ENCODE results near the gene CHKB. TPM values are rescaled to one million over a fixed set of nuclear protein-coding genes. Genes with fewer than 3 reads are reported as not detected.
"Not testable (repeated sequence)": the region's sequence is repeated elsewhere in the genome, so short reads cannot be mapped to it uniquely, and the experiment has no call there.

Gene CHKB
- total and polyA plus RNA-seq, 8 donors, result 20.4 to 283 (median 31.7) TPM

DNA sequence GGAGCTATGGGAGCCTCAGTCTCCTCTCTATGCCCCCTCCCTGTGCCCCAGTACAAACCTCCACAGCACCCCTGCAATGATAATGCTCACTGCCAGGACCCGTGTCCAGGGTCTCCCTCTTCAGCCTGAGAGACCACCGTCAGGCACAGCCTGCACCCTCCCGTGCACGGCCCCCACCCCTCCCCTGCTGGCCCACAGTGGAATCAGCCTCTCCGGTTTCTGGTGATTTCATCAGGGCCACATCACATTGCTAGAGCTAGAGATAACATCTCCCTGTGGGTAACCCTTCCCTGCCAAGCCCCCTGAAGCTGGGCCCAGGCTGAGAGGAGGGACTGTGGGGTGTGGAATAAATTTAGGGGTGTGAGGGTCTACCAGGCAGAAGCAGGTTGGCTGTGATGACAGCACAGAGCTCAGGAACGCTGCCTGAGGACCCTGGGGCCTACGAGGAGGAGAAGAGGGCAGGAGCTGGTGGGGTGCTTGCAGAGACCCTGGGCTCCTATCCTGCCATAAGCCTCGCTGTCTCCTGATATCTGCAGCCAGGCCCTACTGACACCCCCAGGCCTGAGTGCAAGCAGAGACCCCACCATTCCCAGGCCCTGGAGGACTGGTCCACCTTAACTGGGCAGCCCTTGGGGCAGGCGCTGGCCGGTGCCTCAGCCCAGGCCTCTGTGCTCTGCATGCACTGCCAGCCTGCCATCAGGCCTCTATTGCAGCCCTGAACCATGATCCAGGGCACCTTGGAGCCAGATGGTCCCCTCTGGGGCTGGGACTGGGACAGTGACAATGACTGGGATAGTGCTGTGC, 36.9 kb downstream of the CHKB start, which contains the start of gene KLHDC7B:
Gene KLHDC7B, plus strand, starts transcription at position 378 of the 804 bp plus-strand sequence. Its CDS starts 345 bp downstream, at position 723.
- H3K27ac ChIP-seq, result peak within 1 kb of the TSS in 2 of 4 donors; percentile 75 to 92
- H3K4me3 ChIP-seq, result no peak within 1 kb of the TSS
- WGBS, 2 donors, result 71 to 74% methylated on average over 10 of the region's 10 CpGs
- intact Hi-C loops (cut with DNase I), result no loop called here
- H3K36me3 ChIP-seq, result no peaks in the 10 kb centered on the region
- peaks cover 0 to 4% (median 1%) of the 10 kb centered on the region in 4 donors for H3K27me3 ChIP-seq
- ATAC-seq (no peak), FAIRE-seq (no peak), DNase-seq (no peak)
- TF ChIP-seq, protein P1, sequence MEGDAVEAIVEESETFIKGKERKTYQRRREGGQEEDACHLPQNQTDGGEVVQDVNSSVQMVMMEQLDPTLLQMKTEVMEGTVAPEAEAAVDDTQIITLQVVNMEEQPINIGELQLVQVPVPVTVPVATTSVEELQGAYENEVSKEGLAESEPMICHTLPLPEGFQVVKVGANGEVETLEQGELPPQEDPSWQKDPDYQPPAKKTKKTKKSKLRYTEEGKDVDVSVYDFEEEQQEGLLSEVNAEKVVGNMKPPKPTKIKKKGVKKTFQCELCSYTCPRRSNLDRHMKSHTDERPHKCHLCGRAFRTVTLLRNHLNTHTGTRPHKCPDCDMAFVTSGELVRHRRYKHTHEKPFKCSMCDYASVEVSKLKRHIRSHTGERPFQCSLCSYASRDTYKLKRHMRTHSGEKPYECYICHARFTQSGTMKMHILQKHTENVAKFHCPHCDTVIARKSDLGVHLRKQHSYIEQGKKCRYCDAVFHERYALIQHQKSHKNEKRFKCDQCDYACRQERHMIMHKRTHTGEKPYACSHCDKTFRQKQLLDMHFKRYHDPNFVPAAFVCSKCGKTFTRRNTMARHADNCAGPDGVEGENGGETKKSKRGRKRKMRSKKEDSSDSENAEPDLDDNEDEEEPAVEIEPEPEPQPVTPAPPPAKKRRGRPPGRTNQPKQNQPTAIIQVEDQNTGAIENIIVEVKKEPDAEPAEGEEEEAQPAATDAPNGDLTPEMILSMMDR (IDR thresholded peaks at IDR 0.05), result no peak
- H3K4me1 ChIP-seq, result peaks cover 0 to 4% (median 0%) of the 10 kb centered on the region in 3 donors
- H3K9me3 ChIP-seq, result no peaks in the 10 kb centered on the region

DNA sequence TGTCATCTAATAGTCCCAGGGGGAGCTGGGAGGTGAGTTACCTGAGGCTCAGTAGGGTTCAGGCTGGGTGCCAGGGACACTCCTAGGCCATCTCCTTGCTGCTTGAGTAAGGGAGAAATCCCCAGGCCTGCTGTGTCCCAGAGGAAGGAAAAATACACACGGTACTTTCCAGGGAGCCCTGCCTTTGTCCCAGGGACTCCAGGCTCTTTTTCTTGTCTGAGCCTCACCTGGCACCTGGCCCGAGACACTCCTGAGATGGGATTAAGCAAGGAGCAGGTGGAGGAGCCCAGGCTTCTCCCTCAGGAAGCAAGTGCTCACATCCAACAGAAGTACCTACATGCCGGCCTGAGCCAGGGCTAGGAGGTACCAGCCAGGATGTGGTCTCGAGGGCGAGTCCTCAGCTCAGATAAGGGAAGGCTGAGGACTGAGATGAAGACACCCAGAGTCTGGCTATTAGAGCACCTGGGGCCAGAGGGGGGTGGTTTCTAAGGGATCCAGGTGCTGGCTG, 37.8 kb downstream of the CHKB start:
- FAIRE-seq (no peak), DNase-seq (peak in 2 of 6 donors; percentile 36 to 68), ATAC-seq (peak in 3 of 4 donors; percentile 2 to 47 (median 36))
- Histone ChIP-seq H3K4me1 (peaks cover 0 to 7% (median 4%) of the 10 kb centered on the region in 3 donors), H3K9me3 (no peaks in the 10 kb centered on the region), H3K27ac (peak overlapping the region in 2 of 4 donors; percentile 75 to 92), H3K27me3 (peaks cover 0 to 4% (median 1%) of the 10 kb centered on the region in 4 donors), H3K4me3 (no peak overlapping the region), H3K36me3 (no peaks in the 10 kb centered on the region)
- WGBS, 2 donors, result 69 to 73% methylated on average over 5 of the region's 5 CpGs
- intact Hi-C loops (cut with DNase I), result no loop called here
- TF ChIP-seq, protein P1 (IDR thresholded peaks at IDR 0.05), result no peak

DNA sequence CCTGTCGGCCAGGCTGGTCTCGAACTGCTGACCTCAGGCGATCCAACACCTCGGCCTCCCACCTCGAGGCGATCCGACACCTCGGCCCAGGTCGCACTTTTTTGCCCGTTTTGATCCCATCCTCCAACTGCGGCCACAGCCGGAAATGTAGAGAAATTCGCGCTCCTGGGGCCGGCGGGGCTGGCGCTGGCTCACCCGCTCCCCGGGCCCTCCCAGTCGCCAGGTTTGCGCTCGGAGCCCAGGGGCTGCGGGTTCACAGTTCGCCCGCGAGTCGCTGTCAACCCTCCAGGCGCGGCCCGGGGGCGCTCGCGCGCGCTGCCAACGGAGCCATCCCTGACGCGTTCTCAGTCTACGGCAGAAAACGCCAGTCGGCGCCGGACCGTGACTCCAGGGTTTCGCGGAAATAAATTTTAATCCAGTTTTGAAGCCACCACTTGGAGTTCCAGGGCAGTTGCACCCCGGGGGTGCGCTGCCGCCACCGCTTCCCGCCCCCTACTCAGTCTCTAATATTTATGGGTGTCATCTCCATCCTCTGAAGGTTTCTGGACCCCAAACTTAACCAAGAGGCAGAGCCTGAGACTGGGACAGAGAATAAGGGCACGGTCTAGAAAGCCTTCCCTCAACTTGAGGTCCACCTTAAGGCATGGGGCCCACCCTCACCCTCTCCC, 38.4 kb downstream of the CHKB start:
- 5 to 6% methylated on average over 46 to 52 of the region's 52 CpGs for WGBS, 2 donors
- Histone ChIP-seq H3K36me3 (no peaks in the 10 kb centered on the region), H3K4me1 (peaks cover 2 to 10% (median 4%) of the 10 kb centered on the region in 3 donors), H3K27ac (peak overlapping the region in 2 of 4 donors; percentile 75 to 92), H3K9me3 (no peaks in the 10 kb centered on the region), H3K27me3 (peaks cover 0 to 3% (median 1%) of the 10 kb centered on the region in 4 donors), H3K4me3 (peak overlapping the region in 1 of 4 donors; percentile 25)
- FAIRE-seq, result no peak
- DNase-seq, result peak; percentile 66 to 91 (median 72)
- intact Hi-C loops (cut with DNase I), result no loop called here
- ATAC-seq, result peak; percentile 56 to 79 (median 66)
- TF ChIP-seq, protein P1 (IDR thresholded peaks at IDR 0.05), result peak in 3 of 4 donors; percentile 15 to 19 (median 17)

DNA sequence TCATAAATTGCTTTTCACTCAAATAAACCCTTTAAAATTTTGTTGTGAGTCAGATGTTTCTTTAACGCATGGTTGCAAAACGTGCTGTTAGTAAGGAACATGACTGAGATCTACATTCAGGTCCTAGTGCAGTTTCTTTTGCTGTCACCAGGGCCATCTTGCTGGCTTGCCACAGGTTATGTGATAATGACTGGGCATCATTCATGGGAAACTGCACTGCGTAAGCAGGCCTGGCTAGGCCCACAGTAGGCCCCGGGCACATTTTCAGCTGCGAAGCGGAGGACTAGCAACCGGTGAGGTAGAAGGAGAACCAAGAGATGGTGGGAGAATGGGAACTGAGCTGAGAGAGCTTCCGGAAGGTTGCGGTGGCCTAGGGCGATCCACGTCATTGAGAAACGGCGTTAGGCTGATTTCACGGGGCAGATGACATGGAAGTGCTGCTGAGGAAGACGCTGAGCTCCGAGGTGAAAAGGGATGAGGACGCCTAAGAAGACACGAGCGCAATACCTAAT, 40.2 kb downstream of the CHKB start:
- intact Hi-C loops (cut with DNase I), result no loop called here
- peak overlapping the region in 2 of 4 donors; percentile 92 to 98 for H3K27ac ChIP-seq

DNA sequence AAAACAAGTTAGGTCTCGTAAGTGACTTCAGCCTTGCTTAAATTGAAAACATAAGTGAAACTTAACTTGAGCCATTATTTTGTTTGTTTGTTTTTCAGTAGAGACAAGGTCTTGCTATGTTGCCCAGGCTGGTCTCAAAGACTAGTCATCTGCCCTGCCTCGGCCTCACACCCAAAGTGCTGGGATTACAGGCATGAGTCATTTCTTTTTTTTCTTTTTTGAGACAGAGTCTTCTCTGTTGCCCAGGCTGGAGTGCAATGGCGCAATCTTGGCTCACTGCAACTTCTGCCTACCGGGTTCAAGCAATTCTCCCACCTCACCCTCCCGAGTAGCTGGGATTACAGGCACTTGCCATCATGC, 41.0 kb downstream of the CHKB start:
- DNase-seq; H3K4me3 ChIP-seq; H3K9me3 ChIP-seq; H3K27me3 ChIP-seq; FAIRE-seq; intact Hi-C loops (cut with DNase I); H3K36me3 ChIP-seq: not testable (repeated sequence)
- 73 to 89% methylated on average over 5 of the region's 5 CpGs for WGBS, 2 donors
- Histone ChIP-seq H3K4me1 (peaks cover 0 to 19% (median 7%) of the 10 kb centered on the region in 3 donors), H3K27ac (peak overlapping the region in 2 of 4 donors; percentile 92 to 98)
- ATAC-seq, result peak in 2 of 4 donors; percentile 7 to 42

More for the DNA sequence above, 40.2 kb downstream of the CHKB start:
- TF ChIP-seq, protein P1 (IDR thresholded peaks at IDR 0.05), result no peak
- peaks cover 0 to 3% (median 0%) of the 10 kb centered on the region in 4 donors for H3K27me3 ChIP-seq
- DNase-seq, result no peak
- FAIRE-seq, result no peak
- H3K4me1 ChIP-seq, result peaks cover 0 to 19% (median 7%) of the 10 kb centered on the region in 3 donors
- no peak for ATAC-seq
- H3K4me3 ChIP-seq, result no peak overlapping the region
- WGBS, 2 donors, result 91 to 94% methylated on average over 19 of the region's 19 CpGs
- H3K36me3 ChIP-seq, result no peaks in the 10 kb centered on the region
- H3K9me3 ChIP-seq, result no peaks in the 10 kb centered on the region
